ENCODE measurements around the gene MAML1.
A peak's percentile ranks its signal among the peaks of the same experiment; 100 is the strongest.
"Not testable (repeated sequence)": the region's sequence is repeated elsewhere in the genome, so short reads cannot be mapped to it uniquely, and the experiment has no call there.

Gene MAML1

DNA sequence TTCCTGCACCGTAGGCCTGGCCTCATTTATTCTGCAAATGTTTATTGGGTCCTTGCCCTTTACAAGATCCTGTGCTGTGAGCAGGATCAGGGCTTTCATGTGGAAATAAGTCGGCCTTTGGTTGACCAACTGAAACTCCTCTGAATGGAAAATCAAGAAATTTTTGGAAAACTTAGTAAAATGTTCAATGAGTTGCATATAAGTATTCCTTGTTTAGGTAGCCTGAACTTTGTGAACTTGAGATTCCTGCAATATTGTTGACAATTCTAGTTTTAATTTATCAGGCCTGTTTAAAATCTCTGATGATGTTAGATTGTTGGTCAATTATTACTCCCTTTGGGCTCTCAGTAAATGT lies 1.1 kb downstream of the MAML1 start:
- no peak for DNase-seq (ENCODE audit: low read depth in 1 of 2, low spot score in 1 of 2)

DNA sequence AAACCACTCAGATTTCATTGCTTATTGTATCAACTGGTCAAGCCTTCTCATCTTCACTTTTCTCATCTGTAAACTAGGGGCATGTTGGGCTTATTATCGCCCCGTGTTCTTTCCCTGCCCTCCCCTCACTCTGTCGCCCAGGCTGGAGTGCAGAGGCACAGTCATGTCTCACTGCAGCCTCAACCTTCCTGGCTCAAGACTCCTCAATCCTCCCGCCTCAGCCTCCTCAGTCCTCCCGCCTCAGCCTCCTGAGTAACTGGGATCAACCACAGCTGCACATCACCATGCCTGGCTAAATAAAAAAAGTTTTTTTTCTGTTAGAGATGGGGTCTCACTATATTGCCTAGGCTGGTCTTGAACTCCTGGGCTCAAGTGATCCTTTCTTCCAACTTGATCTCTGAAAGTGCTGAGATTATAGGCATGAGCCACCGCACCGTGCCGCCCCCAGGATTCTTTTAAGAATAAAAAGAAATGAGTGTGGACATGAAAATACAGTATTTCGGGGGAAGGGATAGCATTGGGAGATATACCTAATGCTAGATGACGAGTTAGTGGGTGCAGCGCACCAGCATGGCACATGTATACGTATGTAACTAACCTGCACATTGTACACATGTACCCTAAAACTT lies 2.0 kb downstream of the MAML1 start:
- DNase-seq (ENCODE audit: low read depth in 1 of 2, low spot score in 1 of 2): no peak

- no peak for DNase-seq (ENCODE audit: low read depth in 1 of 2, low spot score in 1 of 2)
Observed at GRCh38 chr5:179738742-179739141, 6.1 kb downstream of the MAML1 start.

DNA sequence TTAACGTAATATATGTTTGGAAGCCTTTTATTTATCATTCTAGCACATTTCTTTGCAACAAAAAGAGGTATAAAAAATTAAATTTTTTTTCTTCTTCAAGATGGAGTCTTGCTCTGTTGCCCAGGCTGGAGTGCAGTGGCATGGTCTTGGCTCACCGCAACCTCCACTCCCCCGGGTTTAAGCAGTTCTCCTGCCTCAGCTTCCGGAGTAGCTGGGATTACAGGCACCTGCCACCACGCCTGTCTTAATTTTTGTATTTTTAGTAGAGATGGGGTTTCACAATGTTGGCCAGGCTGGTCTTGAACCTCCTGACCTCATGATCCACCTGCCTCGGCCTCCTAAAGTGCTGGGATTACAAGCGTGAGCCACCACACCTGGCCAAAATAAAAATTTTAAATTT lies 11.5 kb downstream of the MAML1 start:
- DNase-seq (ENCODE audit: low read depth in 1 of 2, low spot score in 1 of 2): not testable (repeated sequence)

GRCh38 chr5:179746872-179747271 lies 14.2 kb downstream of the MAML1 start:
- no peak for DNase-seq (ENCODE audit: low read depth in 1 of 2, low spot score in 1 of 2)

DNA sequence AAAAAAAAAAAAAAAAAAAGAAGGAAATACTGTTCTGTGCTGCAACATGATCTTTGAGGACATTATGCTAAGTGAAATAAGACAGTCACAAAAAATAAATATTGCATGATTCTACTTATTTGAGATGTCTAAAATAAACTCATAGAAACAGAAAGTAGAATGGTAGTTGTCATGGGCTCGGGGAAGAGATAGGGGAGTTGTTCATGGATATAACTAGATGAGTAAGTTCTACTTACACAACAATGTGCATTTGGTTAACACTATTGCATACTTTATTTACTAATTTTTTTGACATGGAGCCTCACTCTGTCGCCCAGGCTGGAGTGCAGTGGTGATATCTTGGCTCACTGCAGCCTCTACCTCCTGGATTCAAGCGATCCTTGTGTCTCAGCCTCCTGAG lies 15.2 kb downstream of the MAML1 start:
- no peak for DNase-seq (ENCODE audit: low read depth in 1 of 2, low spot score in 1 of 2)

DNA sequence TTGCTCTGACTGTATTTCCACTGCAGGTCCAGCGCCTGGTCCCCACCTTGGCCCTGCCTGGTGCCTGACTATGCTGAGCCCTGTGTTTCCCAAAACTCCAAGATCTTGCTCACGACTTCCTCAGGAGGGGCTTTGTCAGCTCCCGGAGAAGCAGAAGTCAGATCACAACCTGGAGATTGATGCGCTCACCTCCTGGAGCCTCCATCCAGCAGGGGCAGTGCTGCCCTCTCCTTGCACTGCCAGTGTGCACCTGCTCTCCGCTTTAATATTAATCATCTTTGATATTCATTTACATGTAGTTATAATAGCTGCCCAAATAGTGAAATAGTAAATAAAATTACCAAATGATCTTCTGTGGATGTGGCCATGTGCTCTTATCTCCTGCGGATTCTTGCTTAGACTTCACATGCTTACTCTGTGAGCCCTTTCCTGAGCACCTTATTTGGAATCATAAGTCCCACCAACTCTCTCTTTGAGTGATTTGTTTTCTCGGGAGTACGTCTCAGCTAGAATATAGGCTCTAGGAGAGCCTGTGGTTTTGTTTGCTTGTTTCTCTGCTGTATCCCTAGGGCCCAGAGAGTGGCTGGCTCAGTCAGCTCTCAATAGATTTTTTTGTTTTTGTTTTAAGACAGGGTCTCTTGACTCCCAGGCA lies 17.4 kb downstream of the MAML1 start:
- DNase-seq (ENCODE audit: low read depth in 1 of 2, low spot score in 1 of 2): no peak

GRCh38 chr5:179753971-179754370 lies 21.3 kb downstream of the MAML1 start:
- no peak for DNase-seq (ENCODE audit: low read depth in 1 of 2, low spot score in 1 of 2)

DNA sequence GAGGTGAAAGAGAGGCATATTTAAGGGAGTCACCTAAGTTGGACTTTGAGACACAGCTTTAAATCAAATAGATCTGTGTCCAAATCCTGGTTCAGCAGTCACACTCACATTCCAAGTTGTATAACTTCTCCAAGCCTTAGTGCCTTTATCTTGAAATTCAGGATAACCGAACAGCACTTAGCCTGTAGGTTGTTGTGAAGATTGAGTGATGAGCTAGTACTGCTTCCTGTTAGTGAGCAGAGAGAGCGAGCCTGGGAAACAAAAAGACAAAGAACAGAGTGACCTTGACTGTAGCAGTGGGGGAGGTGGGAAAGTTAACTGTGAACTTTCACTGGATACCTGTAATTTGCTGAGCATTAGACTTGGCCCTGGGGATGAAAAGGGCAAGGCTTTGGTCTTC lies 22.4 kb downstream of the MAML1 start:
- DNase-seq (ENCODE audit: low read depth in 1 of 2, low spot score in 1 of 2): no peak

DNA sequence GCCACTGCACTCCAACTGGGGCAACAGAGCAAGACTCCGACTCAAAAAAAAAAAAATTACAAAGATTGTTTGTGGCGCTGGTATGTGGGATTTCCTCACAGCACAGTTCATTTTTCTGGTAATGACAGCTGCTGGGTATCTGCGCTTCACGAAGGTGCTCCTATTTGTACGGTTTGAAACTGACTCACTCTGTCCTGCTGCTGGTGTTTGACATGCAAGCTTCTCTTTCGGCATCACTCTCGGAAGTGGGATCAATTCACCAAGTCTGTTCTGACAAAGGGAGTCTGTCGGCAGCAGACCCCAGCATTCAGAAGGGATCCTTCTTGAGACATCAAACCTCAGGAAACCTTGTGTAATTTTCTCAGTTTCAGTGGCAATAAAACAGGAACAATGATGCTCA lies 26.3 kb downstream of the MAML1 start:
- no peak for DNase-seq (ENCODE audit: low read depth in 1 of 2, low spot score in 1 of 2)

- DNase-seq (ENCODE audit: low read depth in 1 of 2, low spot score in 1 of 2): no peak
Observed at GRCh38 chr5:179759581-179760551, 27.2 kb downstream of the MAML1 start.

GRCh38 chr5:179762079-179762780 lies 29.6 kb downstream of the MAML1 start:
- no peak for DNase-seq (ENCODE audit: low read depth in 1 of 2, low spot score in 1 of 2)

- DNase-seq (ENCODE audit: low read depth in 1 of 2, low spot score in 1 of 2): no peak
Observed at GRCh38 chr5:179762781-179763176, 30.2 kb downstream of the MAML1 start.

DNA sequence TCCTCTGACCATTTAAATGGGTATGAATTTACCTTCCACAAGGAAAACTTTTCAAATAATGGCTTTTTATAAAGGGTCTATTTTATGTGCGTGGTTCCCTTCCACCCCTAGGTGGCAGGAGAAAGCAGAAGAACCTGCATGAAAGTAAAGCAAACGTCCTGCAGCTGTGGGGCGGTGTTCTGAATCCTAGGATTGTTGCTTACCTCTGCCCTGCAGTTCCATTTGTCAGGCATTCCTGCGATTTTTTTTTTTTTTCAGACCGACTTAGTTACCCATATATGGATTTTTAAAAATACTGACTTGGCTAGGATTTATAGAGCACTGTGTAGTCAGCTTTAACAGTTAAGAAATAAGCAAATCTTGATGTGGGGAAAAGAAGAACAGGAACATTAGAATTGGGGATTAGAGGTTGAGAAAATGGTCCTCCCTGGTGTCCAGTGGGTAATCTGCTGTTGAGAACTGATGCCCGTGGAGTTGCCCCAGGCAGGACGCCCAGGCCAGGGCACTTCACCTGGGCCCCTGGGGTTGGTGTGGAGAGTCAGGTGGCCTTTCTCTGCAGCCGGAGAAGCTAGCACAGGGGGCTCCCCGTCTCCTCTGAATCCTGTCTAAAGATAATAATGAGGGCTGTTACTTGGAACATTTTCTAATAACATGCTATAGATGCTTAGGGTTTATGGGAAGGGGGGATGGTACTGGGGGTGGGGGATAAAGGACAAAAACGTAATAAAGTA lies 30.8 kb downstream of the MAML1 start:
- DNase-seq (ENCODE audit: low read depth in 1 of 2, low spot score in 1 of 2): peak in 1 of 2 donors; percentile 10

DNA sequence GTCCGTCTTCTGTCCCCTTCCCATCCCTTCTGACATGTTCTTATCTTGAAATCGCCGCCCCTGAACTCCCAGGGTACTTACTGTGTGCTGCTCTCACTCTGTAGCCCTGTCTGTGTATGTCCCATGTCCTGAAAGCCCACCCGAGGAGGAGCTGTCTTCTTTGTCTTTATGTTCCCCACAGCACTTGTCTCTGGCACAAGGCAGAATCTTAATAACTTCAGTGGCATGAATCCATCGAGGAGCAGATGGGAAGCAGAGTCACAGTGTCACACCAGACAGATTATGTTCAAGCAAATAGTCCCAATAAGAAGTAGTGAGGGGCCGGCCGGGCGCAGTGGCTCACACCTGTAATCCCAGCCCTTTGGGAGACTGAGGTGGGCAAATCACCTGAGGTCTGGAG lies 31.4 kb downstream of the MAML1 start:
- DNase-seq (ENCODE audit: low read depth in 1 of 2, low spot score in 1 of 2): no peak

DNA sequence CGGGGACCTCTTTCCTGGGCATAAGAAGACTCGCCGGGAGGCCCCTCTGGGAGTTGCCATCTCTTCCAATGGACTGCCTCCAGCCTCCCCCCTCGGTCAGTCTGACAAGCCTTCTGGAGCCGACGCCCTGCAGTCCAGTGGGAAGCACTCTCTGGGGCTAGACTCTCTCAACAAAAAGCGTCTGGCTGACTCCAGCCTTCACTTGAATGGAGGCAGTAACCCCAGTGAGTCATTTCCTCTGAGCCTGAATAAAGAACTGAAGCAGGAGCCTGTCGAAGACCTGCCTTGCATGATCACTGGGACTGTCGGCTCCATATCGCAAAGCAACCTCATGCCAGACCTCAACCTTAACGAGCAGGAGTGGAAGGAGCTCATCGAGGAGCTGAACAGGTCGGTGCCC lies 32.8 kb downstream of the MAML1 start:
- no peak for DNase-seq (ENCODE audit: low read depth in 1 of 2, low spot score in 1 of 2)

DNA sequence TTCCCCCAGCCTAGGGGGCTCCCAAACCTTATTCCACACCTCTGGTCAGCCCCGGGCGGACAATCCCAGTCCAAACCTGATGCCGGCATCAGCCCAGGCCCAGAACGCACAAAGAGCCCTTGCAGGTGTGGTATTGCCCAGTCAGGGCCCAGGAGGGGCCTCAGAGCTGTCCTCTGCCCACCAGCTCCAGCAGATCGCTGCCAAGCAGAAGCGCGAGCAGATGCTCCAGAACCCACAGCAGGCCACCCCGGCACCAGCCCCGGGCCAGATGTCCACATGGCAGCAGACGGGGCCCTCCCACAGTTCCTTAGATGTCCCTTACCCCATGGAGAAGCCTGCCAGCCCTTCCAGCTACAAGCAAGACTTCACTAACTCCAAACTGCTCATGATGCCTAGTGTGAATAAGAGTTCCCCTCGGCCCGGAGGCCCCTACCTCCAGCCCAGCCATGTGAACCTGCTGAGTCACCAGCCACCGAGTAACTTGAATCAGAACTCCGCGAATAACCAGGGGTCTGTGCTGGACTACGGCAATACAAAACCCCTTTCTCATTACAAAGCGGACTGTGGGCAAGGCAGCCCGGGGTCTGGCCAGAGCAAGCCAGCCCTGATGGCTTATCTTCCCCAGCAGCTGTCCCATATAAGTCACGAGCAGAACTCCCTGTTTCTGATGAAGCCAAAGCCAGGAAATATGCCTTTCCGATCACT lies 33.6 kb downstream of the MAML1 start:
- DNase-seq (ENCODE audit: low read depth in 1 of 2, low spot score in 1 of 2): no peak

DNA sequence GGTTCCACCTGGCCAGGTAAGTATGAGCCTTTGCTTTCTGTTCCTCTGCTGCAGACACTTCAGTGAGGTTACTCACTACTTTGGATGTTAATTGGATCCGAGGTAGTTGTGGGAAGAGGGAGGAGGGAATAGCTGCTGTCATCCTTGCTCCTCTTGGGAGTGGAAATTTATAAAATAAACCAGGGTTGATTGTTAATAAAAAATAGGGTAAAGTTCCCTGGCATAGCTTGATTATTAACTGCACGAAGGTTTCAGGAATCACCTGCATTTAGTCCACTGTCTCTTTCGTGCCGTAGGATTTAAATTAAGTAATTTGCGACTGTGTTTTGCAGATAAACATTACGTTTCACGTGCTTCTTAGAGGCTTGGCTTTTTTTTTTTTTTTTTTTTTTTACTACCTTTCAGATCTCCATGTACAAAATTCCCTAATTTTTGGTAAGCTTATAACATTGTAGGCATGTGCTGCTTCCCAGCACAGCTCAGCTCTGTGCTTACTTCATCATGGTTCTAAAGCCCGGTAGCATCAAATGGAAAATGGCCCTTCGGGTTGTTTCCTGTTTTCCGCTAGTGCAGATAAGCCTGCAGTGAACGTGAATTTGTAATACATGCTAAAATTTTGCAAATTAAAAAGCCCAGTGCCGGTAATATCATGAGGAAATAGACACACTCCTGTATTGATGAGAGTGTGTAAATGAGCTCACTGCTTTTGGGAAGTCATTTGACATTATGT lies 34.3 kb downstream of the MAML1 start:
- DNase-seq (ENCODE audit: low read depth in 1 of 2, low spot score in 1 of 2): no peak

DNA sequence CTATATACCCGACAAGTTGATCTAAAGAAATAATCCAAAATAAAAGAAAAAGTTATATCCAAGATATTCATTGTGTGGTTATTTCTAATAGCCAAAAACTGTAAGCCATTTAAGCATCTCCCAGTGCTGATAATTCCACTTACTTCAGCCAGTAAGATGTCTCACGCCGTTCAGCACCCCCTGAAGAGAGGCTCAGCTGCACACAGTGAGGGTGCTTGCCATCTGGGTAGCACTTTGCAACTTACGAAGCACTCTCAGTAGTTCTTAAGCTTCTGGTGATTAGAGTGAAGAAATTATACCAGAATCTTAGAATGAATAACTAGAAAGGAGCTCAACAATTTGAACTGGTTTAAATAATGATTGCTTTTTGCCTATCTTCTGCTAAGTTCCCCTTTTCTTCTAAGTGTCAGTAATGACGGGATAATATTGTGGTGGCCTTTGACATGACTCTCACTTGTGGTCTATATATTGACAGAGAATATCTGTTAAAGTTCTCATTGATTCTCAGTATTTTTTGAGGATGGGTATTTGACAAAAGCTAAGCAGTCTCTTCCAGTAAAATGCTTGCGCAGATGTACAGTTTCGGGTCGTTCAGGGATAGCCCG lies 35.0 kb downstream of the MAML1 start:
- DNase-seq (ENCODE audit: low read depth in 1 of 2, low spot score in 1 of 2): no peak

All from stimulated activated CD4-positive, alpha-beta T cell treated with anti-CD3 and anti-CD28 coated beads, Interleukin-15, amount 100 ng/mL, for 1 hour (primary cell).